ENCODE measurements around the gene CCDC33.

GRCh38 chr15:74306781-74307217 lies 70.7 kb downstream of the CCDC33 start:
- TF ChIP-seq EZH2 (IDR thresholded peaks at IDR 0.05; ENCODE audit: borderline replicate concordance, low read depth, low read length, severe bottlenecking) (no peak), POLR2A (IDR thresholded peaks at IDR 0.05; ENCODE audit: low read depth, low read length) (no peak), CTCF (IDR thresholded peaks at IDR 0.05; ENCODE audit: extremely low read depth in 1 of 2, insufficient read depth in 1 of 2, low read depth in 1 of 2, low read length in 2 of 2) (no peak), POLR2AphosphoS5 (IDR thresholded peaks at IDR 0.05; ENCODE audit: insufficient read depth, low read depth, low read length) (no peak), JUN (IDR thresholded peaks at IDR 0.05; ENCODE audit: borderline replicate concordance, insufficient read depth, insufficient read length, low read depth) (no peak), MYC (IDR thresholded peaks at IDR 0.05; ENCODE audit: low read depth, low read length) (no peak), GATA2 (IDR thresholded peaks at IDR 0.05; ENCODE audit: insufficient read depth, insufficient read length, low read depth, low read length) (no peak)

All from endothelial cell of umbilical vein (primary cell).